Esophagus squamous epithelium (tissue), 4 donors: ENCODE measurements around the gene IKBKE.

Source experiments
- POLR2A ChIP-seq, 4 donors: fragments of 450-650 bp; IDR thresholded peaks; one replicate each; pipeline ENCODE4 v1.6.1; 2017; ENCODE audit warnings: antibody characterized with exemption in 4 of 4, mild to moderate bottlenecking in 4 of 4, moderate library complexity in 3 of 4
- TF ChIP-seq, protein P1 (sequence below), 6 experiments: fragments of 450-650 bp in 4 of 6; fragments of 200-600 bp in 2 of 6; sonication (generic) in 2 of 6; IDR thresholded peaks; one replicate each; pipeline ENCODE4 v1.5.1; 2016 to 2019; ENCODE audit warnings: antibody characterized with exemption in 6 of 6, mild to moderate bottlenecking in 4 of 6, moderate library complexity in 4 of 6

DNA sequence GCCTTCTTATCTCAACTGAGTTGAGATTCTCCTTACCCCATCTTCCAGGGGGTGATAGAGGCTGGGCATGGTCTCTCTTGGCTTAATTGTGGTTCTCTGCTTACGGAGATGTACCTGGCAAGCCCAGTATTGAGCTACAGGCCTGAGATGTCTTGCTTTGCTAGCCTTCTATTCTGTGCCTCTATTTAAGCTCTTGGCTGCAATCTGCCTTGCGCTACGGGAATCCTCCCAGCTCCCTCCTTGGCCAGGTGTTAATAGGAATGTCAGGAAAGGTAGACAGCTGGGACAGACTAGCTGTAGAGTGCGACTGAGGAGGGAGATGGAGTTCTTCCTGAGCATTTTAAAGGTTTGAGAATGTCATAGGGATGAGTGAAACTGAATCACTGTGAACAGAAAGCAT, 10.6 kb upstream of the IKBKE start:
- TF ChIP-seq, protein P1, sequence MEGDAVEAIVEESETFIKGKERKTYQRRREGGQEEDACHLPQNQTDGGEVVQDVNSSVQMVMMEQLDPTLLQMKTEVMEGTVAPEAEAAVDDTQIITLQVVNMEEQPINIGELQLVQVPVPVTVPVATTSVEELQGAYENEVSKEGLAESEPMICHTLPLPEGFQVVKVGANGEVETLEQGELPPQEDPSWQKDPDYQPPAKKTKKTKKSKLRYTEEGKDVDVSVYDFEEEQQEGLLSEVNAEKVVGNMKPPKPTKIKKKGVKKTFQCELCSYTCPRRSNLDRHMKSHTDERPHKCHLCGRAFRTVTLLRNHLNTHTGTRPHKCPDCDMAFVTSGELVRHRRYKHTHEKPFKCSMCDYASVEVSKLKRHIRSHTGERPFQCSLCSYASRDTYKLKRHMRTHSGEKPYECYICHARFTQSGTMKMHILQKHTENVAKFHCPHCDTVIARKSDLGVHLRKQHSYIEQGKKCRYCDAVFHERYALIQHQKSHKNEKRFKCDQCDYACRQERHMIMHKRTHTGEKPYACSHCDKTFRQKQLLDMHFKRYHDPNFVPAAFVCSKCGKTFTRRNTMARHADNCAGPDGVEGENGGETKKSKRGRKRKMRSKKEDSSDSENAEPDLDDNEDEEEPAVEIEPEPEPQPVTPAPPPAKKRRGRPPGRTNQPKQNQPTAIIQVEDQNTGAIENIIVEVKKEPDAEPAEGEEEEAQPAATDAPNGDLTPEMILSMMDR (IDR thresholded peaks at IDR 0.05): no peak
- no peak for TF ChIP-seq POLR2A (IDR thresholded peaks at IDR 0.05)
